A549 (cell line): ENCODE results near the gene KAT6B. TPM values are rescaled to one million over a fixed set of nuclear protein-coding genes. Genes with fewer than 3 reads are reported as not detected.

Experiments
- ATAC-seq, 2 experiments: fragments of 200-7000 bp in 1 of 2; fragments of >200 bp in 1 of 2; cut with Nextera tagmentation in 1 of 2; cut with Tn5 transposase in 1 of 2; 3 replicates each; pipeline versions ENCODE4 v1.8.0 to v1.9.1; 2018 to 2020; ENCODE audit warnings: mild to moderate bottlenecking in 1 of 2, moderate library complexity in 1 of 2
- CTCF ChIA-PET: fragments of 300-600 bp; sonication (Branson Sonifier 250); formaldehyde crosslinking; extraction: SDS; loops from one replicate; lab custom pipeline; 2021; ENCODE audit warnings: antibody characterized with exemption, inconsistent platforms; lab: Yijun Ruan, JAX
- POLR2A ChIA-PET: fragments of 350-600 bp; formaldehyde crosslinking; extraction: SDS; loops from one replicate; lab custom pipeline; 2021; ENCODE audit warnings: antibody characterized with exemption, inconsistent platforms; lab: Yijun Ruan, JAX
- DNase-seq, 2 experiments: peaks; one replicate each; pipeline versions ENCODE4 v3.0.0 to v3.0.0-alpha.2; 2011 to 2016; ENCODE audit warnings: low read depth in 1 of 2, low spot score in 1 of 2
- FAIRE-seq: peaks from 2 replicates; lab custom pipeline; 2011; peaks lifted over from hg19 to GRCh38; lab: Jason Lieb, UNC
- H3K27ac ChIP-seq, 2 experiments: fragments of >200 bp; sonication (Bioruptor Twin); formaldehyde crosslinking; 3 replicates each; pipeline ENCODE4 v1.5.1; 2016 to 2017
- H3K4me1 ChIP-seq: fragments of >200 bp; sonication (Bioruptor Twin); formaldehyde crosslinking; 3 replicates; pipeline ENCODE4 v1.6.1; 2016
- H3K4me2 ChIP-seq: fragments of >200 bp; sonication (Bioruptor Twin); formaldehyde crosslinking; 3 replicates; pipeline ENCODE4 v1.6.1; 2016
- H3K4me3 ChIP-seq: fragments of >200 bp; sonication (Bioruptor Twin); formaldehyde crosslinking; 3 replicates; pipeline ENCODE4 v1.5.1; 2016
- H3K9me3 ChIP-seq: fragments of >200 bp; sonication (Bioruptor Twin); formaldehyde crosslinking; 3 replicates; pipeline ENCODE4 v1.6.1; 2016
- BCL3 ChIP-seq: fragments of >200 bp; sonication (Bioruptor Twin); formaldehyde crosslinking; IDR thresholded peaks from 3 replicates; pipeline ENCODE4 v1.6.1; 2016
- CBX2 ChIP-seq: fragments of 200-600 bp; sonication (generic); IDR thresholded peaks from 2 replicates; pipeline ENCODE4 v1.6.1; 2016; ENCODE audit warnings: low read depth, mild to moderate bottlenecking, borderline replicate concordance
- CEBPB ChIP-seq, 2 experiments: fragments of >200 bp in 1 of 2; sonication (Bioruptor Twin) in 1 of 2; formaldehyde crosslinking in 1 of 2; IDR thresholded peaks; 2 replicates each; pipeline ENCODE4 v1.6.1; 2012 to 2016
- CHD2 ChIP-seq: fragments of 150-350 bp; IDR thresholded peaks from 2 replicates; pipeline ENCODE4 v1.6.1; 2014; ENCODE audit warnings: low read length; ENCODE audit not compliant: partially characterized antibody
- EHF ChIP-seq: fragments of 250-450 bp; sonication (Bioruptor Pico); IDR thresholded peaks from 2 replicates; pipeline ENCODE4 v1.5.0; 2020; ENCODE audit warnings: mild to moderate bottlenecking
- ELK1 ChIP-seq: fragments of 150-350 bp; IDR thresholded peaks from 2 replicates; pipeline ENCODE4 v1.6.1; 2014; ENCODE audit warnings: low read depth, mild to moderate bottlenecking, low read length
- FOXS1 ChIP-seq: fragments of 250-450 bp; sonication (Bioruptor Pico); IDR thresholded peaks from 2 replicates; pipeline ENCODE4 v1.5.0; 2020; ENCODE audit warnings: mild to moderate bottlenecking, moderate library complexity
- GATA3 ChIP-seq: IDR thresholded peaks from 2 replicates; pipeline ENCODE4 v1.6.1; 2012; ENCODE audit warnings: borderline replicate concordance
- HOXB13 ChIP-seq: fragments of 250-450 bp; sonication (Bioruptor Pico); IDR thresholded peaks from 2 replicates; pipeline ENCODE4 v1.5.0; 2020; ENCODE audit warnings: low read depth, mild to moderate bottlenecking, moderate library complexity
- JUN ChIP-seq, 2 experiments: fragments of >200 bp; sonication (Bioruptor Twin); formaldehyde crosslinking; IDR thresholded peaks; 2 replicates in 1 of 2; 3 replicates in 1 of 2; pipeline ENCODE4 v1.6.1; 2016 to 2017
- KDM5A ChIP-seq: fragments of 200-600 bp; sonication (generic); IDR thresholded peaks from 2 replicates; pipeline ENCODE4 v1.6.1; 2016; ENCODE audit warnings: antibody characterized with exemption, mild to moderate bottlenecking
- MAZ ChIP-seq: fragments of 150-350 bp; IDR thresholded peaks from 2 replicates; pipeline ENCODE4 v1.6.1; 2014; ENCODE audit warnings: antibody characterized with exemption, low read depth, low read length, borderline replicate concordance
- MYC ChIP-seq: IDR thresholded peaks from 2 replicates; pipeline ENCODE4 v1.6.1; 2012; ENCODE audit warnings: mild to moderate bottlenecking, inconsistent platforms, low read length, improper control_type of control experiment, borderline replicate concordance
- NFE2L2 ChIP-seq: fragments of 150-350 bp; conservative IDR thresholded peaks from 2 replicates; pipeline ENCODE4 v1.6.1; 2014; ENCODE audit warnings: low read length
- NR3C1 ChIP-seq: fragments of >200 bp; sonication (Bioruptor Twin); formaldehyde crosslinking; IDR thresholded peaks from 3 replicates; pipeline ENCODE4 v1.6.1; 2017
- PBX3 ChIP-seq: IDR thresholded peaks from 2 replicates; pipeline ENCODE4 v1.6.1; 2012
- PHF8 ChIP-seq: fragments of 200-600 bp; sonication (generic); IDR thresholded peaks from 2 replicates; pipeline ENCODE4 v1.6.1; 2016; ENCODE audit warnings: low read depth, mild to moderate bottlenecking, antibody characterized with exemption, moderate library complexity, borderline replicate concordance
- POLR2A ChIP-seq: IDR thresholded peaks from 2 replicates; pipeline ENCODE4 v1.6.1; 2012; ENCODE audit warnings: mild to moderate bottlenecking, low read length
- RAD21 ChIP-seq, 2 experiments: fragments of >200 bp in 1 of 2; sonication (Bioruptor Twin) in 1 of 2; formaldehyde crosslinking in 1 of 2; IDR thresholded peaks in 1 of 2; conservative IDR thresholded peaks in 1 of 2; 2 replicates in 1 of 2; 3 replicates in 1 of 2; pipeline ENCODE4 v1.6.1; 2012 to 2018; ENCODE audit warnings: inconsistent platforms in 1 of 2
- RFX5 ChIP-seq: fragments of 450-650 bp; IDR thresholded peaks from 2 replicates; pipeline ENCODE4 v1.7.1; 2014; ENCODE audit warnings: antibody characterized with exemption, mild to moderate bottlenecking, moderate library complexity
- RNF2 ChIP-seq: fragments of 200-600 bp; sonication (generic); IDR thresholded peaks from 2 replicates; pipeline ENCODE4 v1.6.1; 2016; ENCODE audit warnings: low read depth, mild to moderate bottlenecking, antibody characterized with exemption, moderate library complexity, borderline replicate concordance
- SMC3 ChIP-seq: fragments of >200 bp; sonication (Bioruptor Twin); formaldehyde crosslinking; IDR thresholded peaks from 3 replicates; pipeline ENCODE4 v1.6.1; 2018; ENCODE audit warnings: inconsistent platforms
- SREBF2 ChIP-seq: fragments of 450-650 bp; IDR thresholded peaks from 2 replicates; pipeline ENCODE4 v1.6.1; 2014; ENCODE audit warnings: mild to moderate bottlenecking, moderate library complexity
- TFCP2L1 ChIP-seq: fragments of 250-450 bp; sonication (Bioruptor Pico); IDR thresholded peaks from 2 replicates; pipeline ENCODE4 v1.5.0; 2021; ENCODE audit warnings: mild to moderate bottlenecking
- USF2 ChIP-seq: fragments of 450-650 bp; IDR thresholded peaks from 2 replicates; pipeline ENCODE4 v1.6.1; 2014; ENCODE audit warnings: antibody characterized with exemption
- ZFP36 ChIP-seq: fragments of 450-650 bp; IDR thresholded peaks from 2 replicates; pipeline ENCODE4 v1.6.1; 2014; ENCODE audit warnings: borderline replicate concordance; ENCODE audit not compliant: partially characterized antibody
- WGBS: methylation state at CpG from one replicate; pipeline ENCODE4 v1.1.6; 2017; ENCODE audit errors: missing lambda C conversion rate; 5-methylcytosine and 5-hydroxymethylcytosine counted together
- polyA minus RNA-seq: library from RNA; depleted of rRNA, polyadenylated mRNA; stranded (reverse); fragments of >200 nt; gene quantifications from 2 replicates; pipeline ENCODE4 v1.2.3, GENCODE V29; 2011; rRNA and poly(A)+ RNA removed
- polyA plus RNA-seq, 4 experiments: library from polyadenylated mRNA; depleted of rRNA in 3 of 4; stranded (reverse); fragments of >200 nt; fragmentation: RNase III in 1 of 4; extraction: RNeasy Plus Mini Kit Qiagen cat#74134 plus additional on column Dnase treatment in 1 of 4; gene quantifications; 2 replicates in 3 of 4; 3 replicates in 1 of 4; pipeline ENCODE4 v1.2.3, GENCODE V29; 2011 to 2017
- TF ChIP-seq, protein P1 (sequence below): fragments of >200 bp; sonication (Bioruptor Twin); formaldehyde crosslinking; IDR thresholded peaks from 3 replicates; pipeline ENCODE4 v1.5.1; 2016

KAT6B gene
- 5.6 and 11.0 TPM in 2 replicates for polyA plus RNA-seq (2011; rRNA removed)
- polyA plus RNA-seq (2012; cell fraction: cytosol; rRNA removed): 2.4 and 3.1 TPM in 2 replicates
- polyA plus RNA-seq (2012; cell fraction: nucleus; rRNA removed): 4.4 and 6.2 TPM in 2 replicates
- 5.5 to 6.0 TPM (median 5.7 TPM) in 3 replicates for polyA plus RNA-seq (2017; fragmentation: RNase III; extraction: RNeasy Plus Mini Kit Qiagen cat#74134 plus additional on column Dnase treatment)
- 26.7 and 28.1 TPM in 2 replicates for polyA minus RNA-seq

DNA sequence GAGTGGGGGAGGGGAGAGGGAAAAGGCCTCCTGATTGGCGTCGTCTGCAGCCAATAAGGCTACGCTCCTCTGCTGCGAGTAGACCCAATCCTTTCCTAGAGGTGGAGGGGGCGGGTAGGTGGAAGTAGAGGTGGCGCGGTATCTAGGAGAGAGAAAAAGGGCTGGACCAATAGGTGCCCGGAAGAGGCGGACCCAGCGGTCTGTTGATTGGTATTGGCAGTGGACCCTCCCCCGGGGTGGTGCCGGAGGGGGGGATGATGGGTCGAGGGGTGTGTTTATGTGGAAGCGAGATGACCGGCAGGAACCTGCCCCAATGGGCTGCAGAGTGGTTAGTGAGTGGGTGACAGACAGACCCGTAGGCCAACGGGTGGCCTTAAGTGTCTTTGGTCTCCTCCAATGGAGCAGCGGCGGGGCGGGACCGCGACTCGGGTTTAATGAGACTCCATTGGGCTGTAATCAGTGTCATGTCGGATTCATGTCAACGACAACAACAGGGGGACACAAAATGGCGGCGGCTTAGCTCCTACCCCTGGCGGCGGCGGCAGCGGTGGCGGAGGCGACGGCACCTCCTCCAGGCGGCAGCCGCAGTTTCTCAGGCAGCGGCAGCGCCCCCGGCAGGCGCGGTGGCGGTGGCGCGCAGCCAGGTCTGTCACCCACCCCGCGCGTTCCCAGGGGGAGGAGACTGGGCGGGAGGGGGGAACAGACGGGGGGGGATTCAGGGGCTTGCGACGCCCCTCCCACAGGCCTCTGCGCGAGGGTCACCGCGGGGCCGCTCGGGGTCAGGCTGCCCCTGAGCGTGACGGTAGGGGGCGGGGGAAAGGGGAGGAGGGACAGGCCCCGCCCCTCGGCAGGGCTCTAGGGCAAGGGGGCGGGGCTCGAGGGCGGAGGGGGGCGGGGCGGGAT is at the start of gene KAT6B:
KAT6B (plus strand) TSS at position 459 of the 903 bp plus-strand sequence. CDS start 16,258 bp downstream, outside the sequence.
- POLR2A ChIA-PET: interaction anchor here (0.6 to 1.1 kb wide), 9 partner anchors 13 to 1307 kb away, joined by 3 to 7 read pairs (median 4); partner anchors contain the start of gene VDAC2
- TF ChIP-seq SREBF2 (no peak), ZFP36 (no peak), POLR2A (peak; percentile 50), MAZ (peak; percentile 64; the same call in 1 of the 2 replicates), BCL3 (peak; percentile 39; the same call in 1 of the 3 replicates), RFX5 (no peak; the same call in 1 of the 2 replicates), RAD21 (conservative IDR thresholded peaks at IDR 0.05 in 1 of 2, IDR thresholded peaks at IDR 0.05 in 1 of 2) (peak in 1 of 2 experiments; percentile 14; a peak in 1 of 5 replicates), MYC (0 out of 2 replicates have a peak, but pooled peaks have one; percentile 28), KDM5A (no peak), PHF8 (peak; percentile 90), GATA3 (peak; percentile 35; the same call in 1 of the 2 replicates), HOXB13 (CRISPR knock-in tag) (no peak), JUN (IDR thresholded peaks at IDR 0.05) (peak in 1 of 2 experiments; percentile 53; a peak in 4 of 5 replicates), CHD2 (peak; percentile 43), TFCP2L1 (0 out of 2 replicates have a peak, but pooled peaks have one; percentile 22), SMC3 (no peak; the same call in 2 of the 3 replicates), PBX3 (peak; percentile 99)
- TF ChIP-seq, protein P1, sequence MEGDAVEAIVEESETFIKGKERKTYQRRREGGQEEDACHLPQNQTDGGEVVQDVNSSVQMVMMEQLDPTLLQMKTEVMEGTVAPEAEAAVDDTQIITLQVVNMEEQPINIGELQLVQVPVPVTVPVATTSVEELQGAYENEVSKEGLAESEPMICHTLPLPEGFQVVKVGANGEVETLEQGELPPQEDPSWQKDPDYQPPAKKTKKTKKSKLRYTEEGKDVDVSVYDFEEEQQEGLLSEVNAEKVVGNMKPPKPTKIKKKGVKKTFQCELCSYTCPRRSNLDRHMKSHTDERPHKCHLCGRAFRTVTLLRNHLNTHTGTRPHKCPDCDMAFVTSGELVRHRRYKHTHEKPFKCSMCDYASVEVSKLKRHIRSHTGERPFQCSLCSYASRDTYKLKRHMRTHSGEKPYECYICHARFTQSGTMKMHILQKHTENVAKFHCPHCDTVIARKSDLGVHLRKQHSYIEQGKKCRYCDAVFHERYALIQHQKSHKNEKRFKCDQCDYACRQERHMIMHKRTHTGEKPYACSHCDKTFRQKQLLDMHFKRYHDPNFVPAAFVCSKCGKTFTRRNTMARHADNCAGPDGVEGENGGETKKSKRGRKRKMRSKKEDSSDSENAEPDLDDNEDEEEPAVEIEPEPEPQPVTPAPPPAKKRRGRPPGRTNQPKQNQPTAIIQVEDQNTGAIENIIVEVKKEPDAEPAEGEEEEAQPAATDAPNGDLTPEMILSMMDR: 0 out of 3 replicates have a peak, but pooled peaks have one; percentile 7
- Histone ChIP-seq H3K4me1 (peaks cover 26% of the 10 kb centered on the region), H3K9me3 (no peaks in the 10 kb centered on the region), H3K4me3 (peak within 1 kb of the TSS; percentile 97), H3K27ac (peak within 1 kb of the TSS; percentile 97 to 99), H3K4me2 (peak within 1 kb of the TSS; percentile 92)
- CTCF ChIA-PET: interaction anchor here (0.6 to 1.2 kb wide), 4 partner anchors 24 to 409 kb away, joined by 3 read pairs; partner anchors contain the start of gene COMTD1
- 2% methylated on average over 26 of the region's 67 CpGs for WGBS
- no peak for FAIRE-seq
- ATAC-seq: peak; percentile 90 to 95
- DNase-seq: peak; percentile 99 to 100

- no peak overlapping the region for H3K4me2 ChIP-seq
- no peak for TF ChIP-seq CEBPB (IDR thresholded peaks at IDR 0.05)
- no peak for TF ChIP-seq NR3C1
- TF ChIP-seq FOXS1: no peak
- TF ChIP-seq RNF2: no peak
- no peak for TF ChIP-seq HOXB13 (CRISPR knock-in tag)
- no peak for TF ChIP-seq USF2
- TF ChIP-seq TFCP2L1: no peak
- TF ChIP-seq CBX2: no peak
- TF ChIP-seq ELK1: no peak
- no peak for TF ChIP-seq EHF (CRISPR knock-in tag)
- TF ChIP-seq NFE2L2: no peak
- TF ChIP-seq MAZ: no peak
- H3K9me3 ChIP-seq: no peaks in the 10 kb centered on the region
- no peak overlapping the region for H3K27ac ChIP-seq
- ATAC-seq: no peak
- H3K4me1 ChIP-seq: no peaks in the 10 kb centered on the region
- WGBS: 67% methylated on average over 12 of the region's 12 CpGs
- CTCF ChIA-PET: interaction anchor here (0.9 kb wide), 1 partner anchor 503 kb away, joined by 3 read pairs; no protein-coding TSS in a partner anchor
- POLR2A ChIA-PET: no interaction called here
- no peak overlapping the region for H3K4me3 ChIP-seq
- no peak for DNase-seq
- no peak for FAIRE-seq
Measured at GRCh38 chr10:74778436-74779094, 47.8 kb upstream of the KAT6B start.
